Measurements from ENCODE around the gene FAR2.
"Not testable (repeated sequence)": the region's sequence is repeated elsewhere in the genome, so short reads cannot be mapped to it uniquely, and the experiment has no call there.

Gene FAR2

GRCh38 chr12:29171421-29172258 lies 22.6 kb downstream of the FAR2 start:
- no peak for TF ChIP-seq CTCF (IDR thresholded peaks at IDR 0.05; ENCODE audit: insufficient read depth, low read length, missing control alignments)
- no peak for DNase-seq (ENCODE audit: low read depth, low spot score)
- ChIA-PET POLR2A (no interaction called here), CTCF (no interaction called here)
- no peak overlapping the region for H3K4me3 ChIP-seq (ENCODE audit: low read depth, low read length)

DNA sequence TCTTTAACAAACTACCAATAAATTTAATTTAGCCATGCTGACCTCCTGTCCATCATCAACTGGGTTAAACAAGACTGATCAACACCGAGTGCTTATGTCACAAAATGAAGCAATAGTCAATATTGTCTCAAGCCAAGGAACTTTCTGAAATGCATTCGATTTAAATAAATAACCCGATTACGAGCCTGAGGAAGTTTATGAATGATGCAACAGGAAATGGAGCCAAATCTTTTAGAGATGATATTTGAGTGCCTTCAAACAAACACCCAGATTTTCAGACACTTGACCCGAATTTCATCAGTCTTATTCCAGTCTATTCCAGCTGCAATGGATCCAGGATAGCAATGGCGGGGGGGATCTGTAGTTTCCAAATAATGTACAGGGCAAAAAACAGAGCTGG lies 27.9 kb downstream of the FAR2 start:
- ChIA-PET POLR2A (no interaction called here), CTCF (no interaction called here)
- H3K4me3 ChIP-seq (ENCODE audit: low read depth, low read length), result no peak overlapping the region
- no peak for DNase-seq (ENCODE audit: low read depth, low spot score)
- TF ChIP-seq CTCF (IDR thresholded peaks at IDR 0.05; ENCODE audit: insufficient read depth, low read length, missing control alignments), result no peak

DNA sequence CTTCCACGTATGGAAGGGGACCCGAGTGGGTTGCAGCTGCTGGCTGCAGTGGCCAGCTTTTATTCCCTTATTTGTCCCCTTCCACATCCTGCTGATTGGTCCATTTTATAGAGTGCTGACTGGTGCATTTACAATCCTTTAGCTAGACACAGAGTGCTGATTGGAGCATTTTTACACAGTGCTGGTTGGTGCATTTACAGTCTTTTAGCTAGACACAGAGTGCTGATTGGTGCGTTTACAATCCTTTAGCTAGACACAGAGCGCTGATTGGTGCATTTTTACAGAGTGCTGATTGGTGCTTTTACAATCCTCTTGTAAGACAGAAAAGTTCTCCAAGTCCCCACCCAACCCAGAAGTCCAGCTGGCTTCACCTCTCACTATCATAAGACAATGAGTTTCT lies 33.2 kb downstream of the FAR2 start:
- CTCF ChIA-PET, result interaction anchor here (0.7 kb wide), 2 partner anchors 10 to 13 kb away, joined by 3 to 4 read pairs; no protein-coding TSS in a partner anchor
- POLR2A ChIA-PET; H3K4me3 ChIP-seq (ENCODE audit: low read depth, low read length); DNase-seq (ENCODE audit: low read depth, low spot score): not testable (repeated sequence)

GRCh38 chr12:29187756-29188155 lies 38.7 kb downstream of the FAR2 start:
- ChIA-PET CTCF (interaction anchor here (1.4 kb wide), 1 partner anchor 21 kb away, joined by 3 read pairs; no protein-coding TSS in a partner anchor), POLR2A (no interaction called here)
- no peak for DNase-seq (ENCODE audit: low read depth, low spot score)
- H3K4me3 ChIP-seq (ENCODE audit: low read depth, low read length), result no peak overlapping the region
- no peak for TF ChIP-seq CTCF (IDR thresholded peaks at IDR 0.05; ENCODE audit: insufficient read depth, low read length, missing control alignments)

- H3K4me3 ChIP-seq (ENCODE audit: low read depth, low read length), result no peak overlapping the region
- ChIA-PET POLR2A (no interaction called here), CTCF (interaction anchor here (0.7 kb wide), 1 partner anchor 9 kb away, joined by 3 read pairs; no protein-coding TSS in a partner anchor)
- no peak for DNase-seq (ENCODE audit: low read depth, low spot score)
- TF ChIP-seq CTCF (IDR thresholded peaks at IDR 0.05; ENCODE audit: insufficient read depth, low read length, missing control alignments), result no peak
Measured at GRCh38 chr12:29191267-29191850, 42.3 kb downstream of the FAR2 start.

- DNase-seq (ENCODE audit: low read depth, low spot score), result no peak
- no peak for TF ChIP-seq CTCF (IDR thresholded peaks at IDR 0.05; ENCODE audit: insufficient read depth, low read length, missing control alignments)
- ChIA-PET CTCF (no interaction called here), POLR2A (no interaction called here)
- H3K4me3 ChIP-seq (ENCODE audit: low read depth, low read length), result no peak overlapping the region
Measured at GRCh38 chr12:29198901-29199300, 49.8 kb downstream of the FAR2 start.
